Activated CD4-positive, alpha-beta T cell treated with anti-CD3 and anti-CD28 coated beads for 36 hours (primary cell): Measurements from ENCODE around the gene YTHDF1. TPM values are rescaled to one million over a fixed set of nuclear protein-coding genes. Genes with fewer than 3 reads are reported as not detected.
"Not testable (repeated sequence)": the region's sequence is repeated elsewhere in the genome, so short reads cannot be mapped to it uniquely, and the experiment has no call there.

Experiments used
- ATAC-seq: fragments of 200-7000 bp; cut with Tn5 transposase; one replicate; pipeline ENCODE4 v1.10.0; 2021; ENCODE audit warnings: mild to moderate bottlenecking, moderate library complexity
- CTCF ChIA-PET: fragments of 350-600 bp; sonication (Branson Sonifier 250); formaldehyde crosslinking; loops from one replicate; lab custom pipeline; 2021; ENCODE audit warnings: antibody characterized with exemption; lab: Charles Lee
- POLR2A ChIA-PET: fragments of 350-600 bp; sonication (Branson Sonifier 250); formaldehyde crosslinking; loops from one replicate; lab custom pipeline; 2021; ENCODE audit warnings: antibody characterized with exemption, inconsistent platforms; lab: Charles Lee
- DNase-seq: peaks from one replicate; pipeline ENCODE4 v3.0.0-alpha.2; 2020
- H3K27ac Mint-ChIP-seq: one replicate; pipeline ENCODE4 v1.8.0; 2021; ENCODE audit warnings: mixed read lengths
- H3K27me3 Mint-ChIP-seq: one replicate; pipeline ENCODE4 v1.8.0; 2021; ENCODE audit warnings: mixed read lengths
- H3K36me3 Mint-ChIP-seq: one replicate; pipeline ENCODE4 v1.8.0; 2021; ENCODE audit warnings: low read depth, mixed read lengths
- H3K4me1 Mint-ChIP-seq: one replicate; pipeline ENCODE4 v1.8.0; 2021; ENCODE audit warnings: mixed read lengths
- H3K4me3 Mint-ChIP-seq: one replicate; pipeline ENCODE4 v1.8.0; 2021; ENCODE audit warnings: mild to moderate bottlenecking, moderate library complexity, mixed read lengths
- H3K9me3 Mint-ChIP-seq: one replicate; pipeline ENCODE4 v1.8.0; 2021; ENCODE audit warnings: low read depth, mixed read lengths
- intact Hi-C, 2 experiments: fragments of 100-400 bp; cut with DNase I in 1 of 2; cut with micrococcal nuclease in 1 of 2; formaldehyde crosslinking; loops; one replicate each; pipeline versions ENCODE4 v1.14.2 to v1.15.1; 2022 to 2024; cut with DNase I, micrococcal nuclease
- total RNA-seq, 2 experiments: library from RNA; stranded (reverse); gene quantifications; one replicate each; pipeline ENCODE4 v1.2.3, GENCODE V29; 2021

YTHDF1 gene
- total RNA-seq, 2 experiments from 2014 or later, result 32.2 to 32.6 TPM

DNA sequence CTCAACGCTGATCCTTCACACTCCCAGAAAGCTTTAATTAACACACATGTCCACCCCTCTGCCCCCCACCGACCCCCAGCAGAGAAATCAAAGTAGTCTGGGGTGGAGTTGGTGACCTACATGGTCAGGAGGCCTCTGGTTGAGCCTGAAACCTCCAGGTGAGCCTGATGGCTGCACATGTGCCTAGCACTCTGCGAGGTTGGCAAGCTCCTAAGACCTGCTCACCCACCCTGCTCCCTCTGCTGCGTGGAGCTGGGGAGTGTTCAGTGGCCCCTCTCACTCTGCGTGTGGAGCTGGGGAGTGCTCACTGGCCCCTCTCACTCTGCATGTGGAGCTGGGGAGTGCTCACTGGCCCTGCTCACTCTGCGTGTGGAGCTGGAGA is 7.9 kb upstream of the YTHDF1 start:
- no peak for DNase-seq
- Mint-ChIP-seq H3K27me3 (peaks cover 4% of the 10 kb centered on the region), H3K4me1 (no peaks in the 10 kb centered on the region), H3K36me3 (no peaks in the 10 kb centered on the region), H3K4me3 (no peak overlapping the region), H3K27ac (no peak overlapping the region), H3K9me3 (no peaks in the 10 kb centered on the region)
- intact Hi-C loops, result loop anchor here (1.0 to 2.0 kb wide), 4 partner anchors 29 to 159 kb away; no protein-coding TSS in a partner anchor
- POLR2A ChIA-PET, result no interaction called here
- no peak for ATAC-seq
- CTCF ChIA-PET, result interaction anchor here (0.6 to 3.7 kb wide), 23 partner anchors 9 to 251 kb away, joined by 3 to 22 read pairs (median 4); partner anchors contain the start of genes ARFGAP1 and BIRC7

DNA sequence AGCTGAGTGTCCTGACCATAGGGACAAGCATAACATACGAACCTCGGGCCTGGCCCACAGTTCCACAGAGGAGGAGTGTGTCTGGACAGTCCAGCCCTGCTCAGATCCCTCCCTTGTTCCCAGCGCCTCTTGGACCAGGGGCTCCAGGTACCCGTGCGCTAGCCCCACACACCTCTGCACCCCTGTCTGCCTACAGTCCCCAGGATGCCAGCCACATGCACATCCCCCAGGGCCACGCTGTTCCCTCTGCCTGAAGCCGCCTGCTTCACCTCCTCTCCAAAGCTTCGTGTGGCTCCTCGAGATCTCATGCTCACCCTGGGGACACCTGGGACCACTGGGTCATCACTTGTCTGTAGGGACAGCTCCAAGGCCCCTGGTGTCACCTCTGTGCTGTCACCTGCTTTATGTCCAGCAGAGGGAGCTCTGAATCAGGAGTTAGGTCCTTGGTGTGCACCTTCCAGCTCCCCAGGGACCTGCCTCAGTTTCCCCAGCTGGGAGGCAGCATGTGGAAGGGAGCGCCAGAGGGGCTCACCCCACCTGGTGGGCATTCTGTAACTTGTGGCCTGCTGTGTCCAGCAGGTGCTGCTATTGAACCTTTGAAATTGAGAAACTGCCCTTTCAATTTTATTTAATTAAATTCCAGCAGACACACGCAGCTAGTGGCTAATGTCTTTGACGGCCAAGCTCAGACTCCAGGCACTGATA is 7.3 kb upstream of the YTHDF1 start:
- H3K36me3 Mint-ChIP-seq, result no peaks in the 10 kb centered on the region
- peak; percentile 75 for ATAC-seq
- H3K9me3 Mint-ChIP-seq, result no peaks in the 10 kb centered on the region
- no peak overlapping the region for H3K4me3 Mint-ChIP-seq
- ChIA-PET CTCF (interaction anchor here (0.6 to 3.7 kb wide), 27 partner anchors 9 to 904 kb away, joined by 3 to 22 read pairs (median 4); partner anchors contain the start of genes ARFGAP1 and BIRC7), POLR2A (interaction anchor here (0.6 kb wide), 1 partner anchor 158 kb away, joined by 5 read pairs; no protein-coding TSS in a partner anchor)
- no peak overlapping the region for H3K27ac Mint-ChIP-seq
- peak; percentile 68 for DNase-seq
- intact Hi-C loops, result loop anchor here (1.0 to 2.0 kb wide), 4 partner anchors 30 to 160 kb away; no protein-coding TSS in a partner anchor
- peaks cover 4% of the 10 kb centered on the region for H3K27me3 Mint-ChIP-seq
- H3K4me1 Mint-ChIP-seq, result no peaks in the 10 kb centered on the region

DNA sequence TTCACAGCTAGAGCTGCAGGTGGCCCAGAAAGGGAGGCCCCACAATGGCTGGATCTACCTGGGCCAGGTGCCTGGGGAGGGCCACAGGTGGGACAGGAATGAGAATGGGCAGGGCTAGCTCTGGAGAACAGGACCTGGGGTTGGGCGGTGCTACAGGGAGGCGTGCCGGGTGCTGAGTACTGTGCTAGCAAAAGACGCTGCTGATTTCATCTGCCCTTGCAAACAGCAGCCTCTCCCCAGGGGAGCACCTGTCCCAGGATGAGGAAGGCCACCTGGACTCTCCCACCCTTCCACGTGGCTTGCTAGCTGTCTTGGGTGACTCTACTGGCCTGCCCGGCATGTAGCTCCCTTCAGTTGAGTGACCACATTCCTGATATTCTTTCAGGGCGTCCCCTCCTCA is 6.6 kb upstream of the YTHDF1 start:
- no peak for ATAC-seq
- no peaks in the 10 kb centered on the region for H3K36me3 Mint-ChIP-seq
- H3K27ac Mint-ChIP-seq, result no peak overlapping the region
- intact Hi-C loops, result loop anchor here (2.0 kb wide), 2 partner anchors 30 to 160 kb away; no protein-coding TSS in a partner anchor
- H3K9me3 Mint-ChIP-seq, result no peaks in the 10 kb centered on the region
- POLR2A ChIA-PET, result no interaction called here
- H3K4me1 Mint-ChIP-seq, result no peaks in the 10 kb centered on the region
- DNase-seq, result no peak
- peaks cover 4% of the 10 kb centered on the region for H3K27me3 Mint-ChIP-seq
- no peak overlapping the region for H3K4me3 Mint-ChIP-seq
- CTCF ChIA-PET, result interaction anchor here (0.8 to 3.7 kb wide), 10 partner anchors 10 to 600 kb away, joined by 3 to 22 read pairs (median 7); partner anchors contain the start of gene BIRC7

DNA sequence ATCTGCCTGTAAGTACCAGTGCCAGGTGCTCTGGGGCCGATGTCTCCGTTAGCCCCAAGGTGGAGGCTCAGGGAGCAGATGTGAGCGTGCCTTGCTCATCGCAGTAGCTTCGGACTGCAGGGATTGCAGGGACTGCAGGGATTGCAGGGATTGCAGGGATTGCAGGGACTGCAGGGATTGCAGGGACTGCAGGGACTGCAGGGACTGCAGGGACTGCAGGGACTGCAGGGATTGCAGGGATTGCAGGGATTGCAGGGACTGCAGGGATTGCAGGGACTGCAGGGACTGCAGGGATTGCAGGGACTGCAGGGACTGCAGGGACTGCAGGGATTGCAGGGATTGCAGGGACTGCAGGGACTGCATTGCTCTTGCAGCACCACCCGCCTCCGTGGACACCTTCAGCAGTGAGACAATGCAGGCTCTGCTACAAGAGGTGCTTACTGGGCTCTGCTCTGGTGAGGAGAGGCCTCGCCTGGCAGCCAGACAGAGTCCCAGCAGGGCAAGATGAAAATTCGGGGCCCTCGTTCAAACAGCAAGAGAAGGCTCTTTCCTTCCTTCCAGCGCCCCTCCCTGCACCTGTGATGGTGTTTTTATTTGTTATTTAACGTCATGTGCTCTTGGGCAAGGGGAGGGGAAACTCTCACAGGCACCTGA is 5.6 kb upstream of the YTHDF1 start:
- POLR2A ChIA-PET, ATAC-seq, H3K27me3 Mint-ChIP-seq, H3K27ac Mint-ChIP-seq, CTCF ChIA-PET, H3K9me3 Mint-ChIP-seq, DNase-seq, H3K4me1 Mint-ChIP-seq, H3K36me3 Mint-ChIP-seq, H3K4me3 Mint-ChIP-seq: not testable (repeated sequence)
- intact Hi-C loops, result loop anchor here (2.0 kb wide), 2 partner anchors 31 to 161 kb away; no protein-coding TSS in a partner anchor

DNA sequence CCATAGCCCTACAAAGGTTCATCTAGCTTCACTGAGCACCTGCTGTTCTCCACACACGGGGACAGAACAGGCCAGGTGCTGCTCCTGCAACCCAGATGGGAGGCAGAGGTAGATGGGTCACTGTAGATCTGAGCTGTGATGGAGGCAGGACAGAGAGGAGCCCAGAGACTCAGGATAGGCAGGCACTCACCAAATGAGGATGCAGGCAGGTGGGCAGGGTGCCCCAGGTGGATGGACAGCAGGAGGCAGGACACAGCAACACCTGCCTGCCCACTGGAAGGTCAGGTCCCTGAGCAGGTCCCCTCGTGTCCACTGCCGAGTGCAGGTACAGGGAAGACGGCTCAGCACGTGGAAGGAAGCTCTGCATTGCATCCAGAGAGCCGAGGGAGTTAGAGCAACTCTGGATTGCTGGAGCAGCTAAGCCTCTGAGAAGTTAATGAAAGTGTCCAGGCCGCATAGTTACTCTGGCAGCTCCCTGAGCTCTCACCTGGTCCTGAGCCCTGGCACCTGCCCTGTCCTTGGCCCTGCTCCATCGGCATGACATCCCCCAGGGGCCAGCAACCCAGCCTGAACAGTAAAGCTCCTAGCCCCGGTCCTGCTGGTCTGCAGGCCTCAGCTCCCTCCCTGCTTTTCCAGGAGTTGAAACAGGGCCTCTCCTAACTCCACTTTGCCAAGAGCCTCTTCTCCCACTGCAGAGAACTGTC is 4.9 kb upstream of the YTHDF1 start:
- H3K9me3 Mint-ChIP-seq, result no peaks in the 10 kb centered on the region
- intact Hi-C loops, result no loop called here

DNA sequence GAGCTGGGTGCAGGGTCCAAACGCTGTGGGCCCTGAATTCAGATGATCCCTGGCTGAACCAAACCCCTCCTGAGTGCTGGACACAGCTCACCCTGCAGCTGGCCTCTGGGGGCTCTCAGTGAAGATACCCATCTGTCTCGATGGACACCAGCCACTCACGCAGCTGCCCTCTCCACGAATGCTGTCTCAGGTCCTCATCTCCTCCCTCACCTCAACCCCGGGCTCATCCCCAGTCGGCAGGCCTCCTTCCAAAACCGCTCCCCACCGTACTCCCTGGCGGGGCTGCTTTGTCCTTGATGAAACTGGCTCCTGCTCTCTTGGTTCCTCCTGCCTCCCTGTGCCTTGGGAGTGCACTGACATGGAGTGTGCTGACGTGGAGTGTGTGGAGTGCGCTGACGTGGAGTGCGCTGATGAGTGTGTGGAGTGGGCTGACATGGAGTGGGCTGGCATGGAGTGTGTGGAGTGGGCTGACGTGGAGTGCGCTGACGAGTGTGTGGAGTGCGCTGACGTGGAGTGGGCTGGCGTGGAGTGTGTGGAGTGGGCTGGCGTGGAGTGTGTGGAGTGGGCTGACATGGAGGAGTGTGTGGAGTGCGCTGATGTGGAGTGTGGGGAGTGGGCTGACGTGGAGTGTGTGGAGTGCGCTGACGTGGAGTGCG is 4.1 kb upstream of the YTHDF1 start:
- H3K9me3 Mint-ChIP-seq, result no peaks in the 10 kb centered on the region
- intact Hi-C loops, result loop anchor here in 1 of 2 experiments (5.0 to 10.0 kb wide), 7 partner anchors 358 to 1098 kb away; partner anchors contain the start of genes ABHD16B, ADRM1, LSM14B and RPS21
- peaks cover 8% of the 10 kb centered on the region for H3K4me1 Mint-ChIP-seq
- H3K27me3 Mint-ChIP-seq, result peaks cover 4% of the 10 kb centered on the region
- H3K27ac Mint-ChIP-seq, result peak overlapping the region; percentile 38
- POLR2A ChIA-PET, result interaction anchor here (0.6 kb wide), 1 partner anchor 39 kb away, joined by 3 read pairs; no protein-coding TSS in a partner anchor
- peaks cover 4% of the 10 kb centered on the region for H3K36me3 Mint-ChIP-seq
- no peak for DNase-seq
- no peak overlapping the region for H3K4me3 Mint-ChIP-seq
- CTCF ChIA-PET, result no interaction called here
- no peak for ATAC-seq

More for the DNA sequence above, 4.9 kb upstream of the YTHDF1 start:
- ATAC-seq, result no peak
- Mint-ChIP-seq H3K4me3 (no peak overlapping the region), H3K36me3 (no peaks in the 10 kb centered on the region), H3K27ac (no peak overlapping the region), H3K27me3 (peaks cover 4% of the 10 kb centered on the region), H3K4me1 (peaks cover 5% of the 10 kb centered on the region)
- no peak for DNase-seq
- ChIA-PET POLR2A (no interaction called here), CTCF (interaction anchor here (0.7 kb wide), 1 partner anchor 221 kb away, joined by 3 read pairs; no protein-coding TSS in a partner anchor)

DNA sequence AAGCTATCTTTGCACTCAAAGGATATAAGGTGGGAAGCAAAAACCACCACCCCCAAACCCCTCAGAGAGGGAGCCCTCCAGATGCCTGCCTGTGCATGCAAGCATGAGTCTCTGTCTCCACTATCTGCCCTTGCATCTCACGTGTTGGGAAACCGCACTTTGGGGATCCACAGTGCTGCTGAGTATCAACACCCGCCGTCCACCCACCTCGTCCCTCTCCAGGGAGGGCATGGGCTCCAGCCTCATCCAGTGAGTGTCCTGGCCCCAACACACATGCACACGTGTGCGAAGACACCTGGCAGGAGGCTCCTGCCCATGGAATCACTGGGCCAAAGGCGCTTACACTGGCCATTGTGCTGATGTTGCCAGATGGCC is 3.5 kb upstream of the YTHDF1 start:
- Mint-ChIP-seq H3K27me3 (peaks cover 4% of the 10 kb centered on the region), H3K27ac (no peak overlapping the region), H3K36me3 (peaks cover 10% of the 10 kb centered on the region), H3K4me3 (no peak overlapping the region), H3K9me3 (no peaks in the 10 kb centered on the region), H3K4me1 (peaks cover 13% of the 10 kb centered on the region)
- no peak for DNase-seq
- POLR2A ChIA-PET, result interaction anchor here (0.6 kb wide), 1 partner anchor 39 kb away, joined by 3 read pairs; no protein-coding TSS in a partner anchor
- no peak for ATAC-seq
- CTCF ChIA-PET, result interaction anchor here (0.9 kb wide), 1 partner anchor 21 kb away, joined by 3 read pairs; no protein-coding TSS in a partner anchor
- intact Hi-C loops, result loop anchor here in 1 of 2 experiments (5.0 to 10.0 kb wide), 7 partner anchors 357 to 1097 kb away; partner anchors contain the start of genes ABHD16B, ADRM1, LSM14B and RPS21

DNA sequence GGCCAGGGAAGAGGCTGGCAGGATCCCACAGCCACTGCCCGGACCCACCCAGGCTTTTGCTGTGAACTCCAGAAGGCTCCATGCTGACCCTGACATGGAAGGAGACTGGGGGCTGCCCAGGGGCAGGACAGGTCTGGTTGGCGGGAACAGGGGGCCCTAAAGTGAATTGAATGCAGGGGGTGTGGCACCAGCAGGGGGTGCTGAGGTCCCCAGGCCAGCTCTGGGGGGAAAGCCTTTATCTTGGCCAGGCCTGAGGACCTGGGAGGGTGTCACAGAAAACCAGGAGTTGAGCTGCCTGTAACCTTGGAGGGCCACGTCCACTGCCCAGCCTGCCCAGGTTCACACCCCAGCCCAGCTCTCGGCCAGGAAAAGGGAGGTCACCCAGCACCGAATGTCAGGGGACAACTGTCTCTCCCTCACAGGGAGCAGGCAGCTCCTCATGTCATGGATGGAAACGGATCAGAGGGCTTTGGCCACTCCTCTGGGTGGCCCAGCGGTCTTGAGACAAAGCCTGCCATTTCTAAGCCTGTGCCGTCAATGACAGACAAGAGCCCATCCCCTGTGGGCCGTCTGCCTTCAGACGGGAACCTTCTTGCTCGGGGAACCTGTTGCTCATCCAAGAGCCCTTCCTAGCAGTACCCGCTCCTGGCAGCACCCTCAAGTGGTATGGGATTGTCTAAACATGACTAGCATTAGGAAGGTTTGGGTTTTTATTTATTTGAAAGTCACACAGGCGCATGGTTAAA is 2.9 kb upstream of the YTHDF1 start:
- CTCF ChIA-PET, result interaction anchor here (0.9 kb wide), 1 partner anchor 20 kb away, joined by 3 read pairs; no protein-coding TSS in a partner anchor

DNA sequence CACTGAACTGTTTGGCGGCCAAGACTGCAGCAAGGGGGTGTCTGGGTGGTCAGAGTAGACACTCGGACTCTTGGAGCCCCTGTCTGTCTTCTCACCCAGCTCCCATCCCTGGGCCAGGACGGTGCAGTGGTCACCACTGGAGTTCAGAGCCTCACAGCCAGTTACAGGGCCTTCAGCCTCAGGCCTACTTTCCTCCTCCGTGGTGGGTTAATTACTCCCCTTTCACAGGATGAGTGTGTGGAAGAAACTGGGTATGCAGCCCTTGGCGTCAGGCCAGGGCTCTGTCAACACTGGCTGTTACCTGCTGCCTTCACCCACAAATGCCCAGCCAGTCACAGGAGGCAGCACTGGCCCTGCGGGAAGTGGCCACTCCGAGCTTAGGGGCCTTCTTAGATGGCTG is 1.8 kb upstream of the YTHDF1 start:
- intact Hi-C loops, result loop anchor here in 1 of 2 experiments (2.0 to 10.0 kb wide), 8 partner anchors 303 to 1095 kb away; partner anchors contain the start of genes ABHD16B, ADRM1, LSM14B and PPDPF
- CTCF ChIA-PET, result interaction anchor here (0.7 kb wide), 1 partner anchor 395 kb away, joined by 3 read pairs; no protein-coding TSS in a partner anchor
- POLR2A ChIA-PET, result no interaction called here
- H3K9me3 Mint-ChIP-seq, result no peaks in the 10 kb centered on the region
- no peak overlapping the region for H3K4me3 Mint-ChIP-seq
- H3K27ac Mint-ChIP-seq, result no peak overlapping the region
- DNase-seq (peak; percentile 36), ATAC-seq (no peak)
- peaks cover 4% of the 10 kb centered on the region for H3K27me3 Mint-ChIP-seq
- peaks cover 31% of the 10 kb centered on the region for H3K4me1 Mint-ChIP-seq
- H3K36me3 Mint-ChIP-seq, result peaks cover 24% of the 10 kb centered on the region

More for the DNA sequence above, 2.9 kb upstream of the YTHDF1 start:
- intact Hi-C loops, result loop anchor here in 1 of 2 experiments (5.0 to 10.0 kb wide), 7 partner anchors 357 to 1097 kb away; partner anchors contain the start of genes ABHD16B, ADRM1, LSM14B and RPS21
- POLR2A ChIA-PET, result interaction anchor here (0.6 kb wide), 1 partner anchor 40 kb away, joined by 3 read pairs; no protein-coding TSS in a partner anchor
- Mint-ChIP-seq H3K9me3 (no peaks in the 10 kb centered on the region), H3K36me3 (peaks cover 14% of the 10 kb centered on the region), H3K4me3 (no peak overlapping the region), H3K27me3 (peaks cover 4% of the 10 kb centered on the region), H3K4me1 (peaks cover 19% of the 10 kb centered on the region), H3K27ac (no peak overlapping the region)
- DNase-seq (no peak), ATAC-seq (no peak)
